ENCODE results near the gene TTLL8.

DNA sequence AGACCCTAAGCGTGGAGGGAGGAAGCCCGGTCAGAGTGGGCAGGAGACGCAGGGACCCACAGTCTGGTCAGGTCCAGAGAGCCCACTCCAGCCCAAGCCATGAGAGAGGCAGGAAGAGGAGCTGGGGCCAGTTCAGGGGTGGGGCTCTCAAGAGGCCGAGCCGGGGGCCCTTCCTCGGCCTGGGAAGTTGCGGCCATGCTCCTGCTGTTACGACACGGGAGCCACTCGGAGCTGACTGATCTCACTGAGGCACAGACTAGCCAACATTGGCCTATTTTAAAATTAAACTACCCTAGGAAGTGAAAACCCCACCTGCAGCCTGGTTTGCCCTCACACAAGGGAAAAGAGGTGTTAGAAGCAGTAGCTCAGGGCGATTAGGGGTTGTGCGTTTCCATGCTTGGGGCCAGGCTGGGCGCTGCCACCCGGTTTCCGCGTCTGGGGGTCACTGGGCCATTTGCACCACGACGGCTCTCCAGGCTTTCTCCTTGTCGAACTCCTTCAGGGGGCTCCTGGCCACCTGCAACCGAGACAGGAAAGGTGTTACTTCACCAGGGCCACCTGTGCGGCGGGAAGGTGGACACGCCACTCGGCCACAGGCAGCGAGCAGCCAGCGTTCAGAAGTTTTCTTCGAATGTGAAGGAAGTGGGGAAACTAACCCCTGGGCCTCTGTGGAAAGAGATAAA is 3.2 kb upstream of the TTLL8 start:
- TF ChIP-seq, protein P1, sequence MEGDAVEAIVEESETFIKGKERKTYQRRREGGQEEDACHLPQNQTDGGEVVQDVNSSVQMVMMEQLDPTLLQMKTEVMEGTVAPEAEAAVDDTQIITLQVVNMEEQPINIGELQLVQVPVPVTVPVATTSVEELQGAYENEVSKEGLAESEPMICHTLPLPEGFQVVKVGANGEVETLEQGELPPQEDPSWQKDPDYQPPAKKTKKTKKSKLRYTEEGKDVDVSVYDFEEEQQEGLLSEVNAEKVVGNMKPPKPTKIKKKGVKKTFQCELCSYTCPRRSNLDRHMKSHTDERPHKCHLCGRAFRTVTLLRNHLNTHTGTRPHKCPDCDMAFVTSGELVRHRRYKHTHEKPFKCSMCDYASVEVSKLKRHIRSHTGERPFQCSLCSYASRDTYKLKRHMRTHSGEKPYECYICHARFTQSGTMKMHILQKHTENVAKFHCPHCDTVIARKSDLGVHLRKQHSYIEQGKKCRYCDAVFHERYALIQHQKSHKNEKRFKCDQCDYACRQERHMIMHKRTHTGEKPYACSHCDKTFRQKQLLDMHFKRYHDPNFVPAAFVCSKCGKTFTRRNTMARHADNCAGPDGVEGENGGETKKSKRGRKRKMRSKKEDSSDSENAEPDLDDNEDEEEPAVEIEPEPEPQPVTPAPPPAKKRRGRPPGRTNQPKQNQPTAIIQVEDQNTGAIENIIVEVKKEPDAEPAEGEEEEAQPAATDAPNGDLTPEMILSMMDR (IDR thresholded peaks at IDR 0.05) = no peak
- TF ChIP-seq POLR2A (IDR thresholded peaks at IDR 0.05) = no peak
- no peak for TF ChIP-seq EP300 (IDR thresholded peaks at IDR 0.05)
